Measurements from ENCODE around the gene ZFP3.
"Not testable (repeated sequence)": the region's sequence is repeated elsewhere in the genome, so short reads cannot be mapped to it uniquely, and the experiment has no call there.

ZFP3 gene

DNA sequence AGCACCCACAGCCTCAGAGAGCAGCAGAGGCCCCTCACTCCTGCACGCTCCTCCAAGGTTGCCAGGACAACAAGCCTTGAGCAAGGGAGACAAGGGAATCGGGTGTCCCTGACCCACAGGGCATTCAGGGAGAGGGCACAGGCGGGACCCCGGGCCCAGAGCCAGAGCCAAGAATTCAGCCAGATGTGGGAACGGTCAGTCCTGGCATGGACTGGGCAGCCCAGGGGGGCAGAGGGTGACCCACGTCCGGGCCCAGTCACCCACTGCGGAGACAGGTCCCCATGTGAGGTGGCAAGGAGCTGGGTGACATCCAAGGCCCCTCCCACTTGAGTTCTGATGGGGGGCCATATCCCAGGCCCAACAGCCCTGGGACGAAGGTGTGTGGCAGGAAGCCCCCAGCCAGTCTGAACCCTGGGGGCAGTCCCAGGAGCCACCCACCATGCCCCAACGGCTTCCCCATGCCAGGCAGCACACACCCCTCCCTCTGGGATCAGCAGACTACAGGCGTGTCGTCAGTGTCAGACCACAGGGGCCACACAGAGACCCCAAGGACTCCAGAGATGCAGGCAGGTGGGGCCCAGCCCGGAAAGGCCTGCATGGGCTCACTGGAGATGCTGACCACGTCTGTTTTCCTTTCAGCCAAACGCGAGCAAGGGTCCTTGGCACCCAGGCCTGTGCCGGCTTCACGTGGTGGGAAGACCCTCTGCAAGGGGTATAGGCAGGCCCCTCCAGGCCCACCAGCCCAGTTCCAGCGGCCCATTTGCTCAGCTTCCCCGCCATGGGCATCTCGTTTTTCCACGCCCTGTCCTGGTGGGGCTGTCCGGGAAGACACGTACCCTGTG is 60.6 kb downstream of the ZFP3 start:
- H3K27me3 ChIP-seq (ENCODE audit: insufficient read depth, low read length, poor library complexity) = peaks cover 3% of the 10 kb centered on the region
- DNase-seq (no peak), ATAC-seq (ENCODE audit: insufficient read depth, low read depth) (no peak)
- no peak for TF ChIP-seq EZH2 (IDR thresholded peaks at IDR 0.05; ENCODE audit: borderline replicate concordance, low read depth, low read length, severe bottlenecking)
- TF ChIP-seq, protein P1, sequence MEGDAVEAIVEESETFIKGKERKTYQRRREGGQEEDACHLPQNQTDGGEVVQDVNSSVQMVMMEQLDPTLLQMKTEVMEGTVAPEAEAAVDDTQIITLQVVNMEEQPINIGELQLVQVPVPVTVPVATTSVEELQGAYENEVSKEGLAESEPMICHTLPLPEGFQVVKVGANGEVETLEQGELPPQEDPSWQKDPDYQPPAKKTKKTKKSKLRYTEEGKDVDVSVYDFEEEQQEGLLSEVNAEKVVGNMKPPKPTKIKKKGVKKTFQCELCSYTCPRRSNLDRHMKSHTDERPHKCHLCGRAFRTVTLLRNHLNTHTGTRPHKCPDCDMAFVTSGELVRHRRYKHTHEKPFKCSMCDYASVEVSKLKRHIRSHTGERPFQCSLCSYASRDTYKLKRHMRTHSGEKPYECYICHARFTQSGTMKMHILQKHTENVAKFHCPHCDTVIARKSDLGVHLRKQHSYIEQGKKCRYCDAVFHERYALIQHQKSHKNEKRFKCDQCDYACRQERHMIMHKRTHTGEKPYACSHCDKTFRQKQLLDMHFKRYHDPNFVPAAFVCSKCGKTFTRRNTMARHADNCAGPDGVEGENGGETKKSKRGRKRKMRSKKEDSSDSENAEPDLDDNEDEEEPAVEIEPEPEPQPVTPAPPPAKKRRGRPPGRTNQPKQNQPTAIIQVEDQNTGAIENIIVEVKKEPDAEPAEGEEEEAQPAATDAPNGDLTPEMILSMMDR (IDR thresholded peaks at IDR 0.05; ENCODE audit: borderline replicate concordance, extremely low read depth, low read length, poor library complexity, severe bottlenecking) = no peak
- H3K27ac ChIP-seq (ENCODE audit: low read length) = no peak overlapping the region
- H3K9ac ChIP-seq (ENCODE audit: low read depth, low read length) = no peak overlapping the region
- H3K36me3 ChIP-seq (ENCODE audit: insufficient read depth, low read length) = no peaks in the 10 kb centered on the region
- H4K20me1 ChIP-seq (ENCODE audit: insufficient read depth, low read length) = no peaks in the 10 kb centered on the region
- no peak overlapping the region for H3K4me3 ChIP-seq (ENCODE audit: low read depth in 1 of 2, low read length in 2 of 2)
- no peaks in the 10 kb centered on the region for H3K79me2 ChIP-seq (ENCODE audit: insufficient read depth, low read length)
- H3K4me1 ChIP-seq (ENCODE audit: insufficient read depth, low read length) = no peaks in the 10 kb centered on the region
- H3K9me3 ChIP-seq (ENCODE audit: insufficient read depth, low read length, severe bottlenecking) = no peaks in the 10 kb centered on the region
- H3K4me2 ChIP-seq (ENCODE audit: insufficient read depth, low read length) = no peak overlapping the region
- no peak overlapping the region for H2AFZ ChIP-seq (ENCODE audit: low read depth, low read length)

GRCh38 chr17:5139458-5139732 is 61.1 kb downstream of the ZFP3 start:
- TF ChIP-seq, protein P1 (IDR thresholded peaks at IDR 0.05; ENCODE audit: borderline replicate concordance, extremely low read depth, low read length, poor library complexity, severe bottlenecking) = no peak
- TF ChIP-seq EZH2 (IDR thresholded peaks at IDR 0.05; ENCODE audit: borderline replicate concordance, low read depth, low read length, severe bottlenecking) = no peak
- H3K36me3 ChIP-seq (ENCODE audit: insufficient read depth, low read length) = no peaks in the 10 kb centered on the region
- no peaks in the 10 kb centered on the region for H3K79me2 ChIP-seq (ENCODE audit: insufficient read depth, low read length)
- H2AFZ ChIP-seq (ENCODE audit: low read depth, low read length) = no peak overlapping the region
- no peak overlapping the region for H3K4me3 ChIP-seq (ENCODE audit: low read depth in 1 of 2, low read length in 2 of 2)
- no peak for DNase-seq
- no peaks in the 10 kb centered on the region for H3K9me3 ChIP-seq (ENCODE audit: insufficient read depth, low read length, severe bottlenecking)
- H3K27ac ChIP-seq (ENCODE audit: low read length) = no peak overlapping the region
- ATAC-seq (ENCODE audit: insufficient read depth, low read depth) = no peak
- no peaks in the 10 kb centered on the region for H3K4me1 ChIP-seq (ENCODE audit: insufficient read depth, low read length)
- H3K27me3 ChIP-seq (ENCODE audit: insufficient read depth, low read length, poor library complexity) = peaks cover 3% of the 10 kb centered on the region
- H3K9ac ChIP-seq (ENCODE audit: low read depth, low read length) = no peak overlapping the region
- H4K20me1 ChIP-seq (ENCODE audit: insufficient read depth, low read length) = no peaks in the 10 kb centered on the region
- H3K4me2 ChIP-seq (ENCODE audit: insufficient read depth, low read length) = no peak overlapping the region

- H3K36me3 ChIP-seq (ENCODE audit: insufficient read depth, low read length); H3K4me2 ChIP-seq (ENCODE audit: insufficient read depth, low read length); H3K4me1 ChIP-seq (ENCODE audit: insufficient read depth, low read length); H3K4me3 ChIP-seq (ENCODE audit: low read depth in 1 of 2, low read length in 2 of 2); H2AFZ ChIP-seq (ENCODE audit: low read depth, low read length); H3K27ac ChIP-seq (ENCODE audit: low read length); H4K20me1 ChIP-seq (ENCODE audit: insufficient read depth, low read length); DNase-seq; ATAC-seq (ENCODE audit: insufficient read depth, low read depth); H3K27me3 ChIP-seq (ENCODE audit: insufficient read depth, low read length, poor library complexity); H3K9me3 ChIP-seq (ENCODE audit: insufficient read depth, low read length, severe bottlenecking); H3K9ac ChIP-seq (ENCODE audit: low read depth, low read length); H3K79me2 ChIP-seq (ENCODE audit: insufficient read depth, low read length): not testable (repeated sequence)
These were observed 64.6 kb downstream of the ZFP3 start for GRCh38 chr17:5142877-5143276.

Measured in DND-41 (cell line).